AG09319 (cell line): Measurements from ENCODE around the gene LRRK2.

Source experiments
- DNase-seq: peaks from one replicate; pipeline ENCODE4 v3.0.0-alpha.2; 2010; ENCODE audit warnings: low read depth; ENCODE audit errors: extremely low read depth
- TF ChIP-seq, protein P1 (sequence below): IDR thresholded peaks from 2 replicates; pipeline ENCODE4 v1.5.1; 2011; ENCODE audit warnings: low read depth, mild to moderate bottlenecking, inconsistent platforms, low read length, moderate library complexity

Gene LRRK2

DNA sequence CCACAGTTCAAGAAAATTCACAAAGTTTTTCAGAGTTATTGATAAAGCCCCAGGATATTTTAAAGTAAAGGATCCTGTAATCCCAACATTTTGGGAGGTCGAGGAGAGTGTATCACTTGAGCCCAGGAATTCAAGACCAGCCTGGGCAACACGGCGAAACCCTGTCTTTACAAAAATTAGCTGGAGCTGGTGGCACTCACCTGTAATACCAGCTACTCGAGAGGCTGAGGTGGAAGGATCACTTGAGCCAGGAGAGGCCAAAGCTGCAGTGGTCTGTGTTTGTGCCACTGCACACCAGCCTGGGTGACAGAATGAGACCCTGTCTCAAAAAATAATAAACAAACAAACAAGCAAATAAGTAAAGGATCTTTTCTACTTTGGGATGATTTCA lies 39.5 kb upstream of the LRRK2 start:
- no peak for DNase-seq
- TF ChIP-seq, protein P1, sequence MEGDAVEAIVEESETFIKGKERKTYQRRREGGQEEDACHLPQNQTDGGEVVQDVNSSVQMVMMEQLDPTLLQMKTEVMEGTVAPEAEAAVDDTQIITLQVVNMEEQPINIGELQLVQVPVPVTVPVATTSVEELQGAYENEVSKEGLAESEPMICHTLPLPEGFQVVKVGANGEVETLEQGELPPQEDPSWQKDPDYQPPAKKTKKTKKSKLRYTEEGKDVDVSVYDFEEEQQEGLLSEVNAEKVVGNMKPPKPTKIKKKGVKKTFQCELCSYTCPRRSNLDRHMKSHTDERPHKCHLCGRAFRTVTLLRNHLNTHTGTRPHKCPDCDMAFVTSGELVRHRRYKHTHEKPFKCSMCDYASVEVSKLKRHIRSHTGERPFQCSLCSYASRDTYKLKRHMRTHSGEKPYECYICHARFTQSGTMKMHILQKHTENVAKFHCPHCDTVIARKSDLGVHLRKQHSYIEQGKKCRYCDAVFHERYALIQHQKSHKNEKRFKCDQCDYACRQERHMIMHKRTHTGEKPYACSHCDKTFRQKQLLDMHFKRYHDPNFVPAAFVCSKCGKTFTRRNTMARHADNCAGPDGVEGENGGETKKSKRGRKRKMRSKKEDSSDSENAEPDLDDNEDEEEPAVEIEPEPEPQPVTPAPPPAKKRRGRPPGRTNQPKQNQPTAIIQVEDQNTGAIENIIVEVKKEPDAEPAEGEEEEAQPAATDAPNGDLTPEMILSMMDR = no peak

GRCh38 chr12:40188558-40189320 lies 36.1 kb upstream of the LRRK2 start:
- TF ChIP-seq, protein P1 = no peak

DNA sequence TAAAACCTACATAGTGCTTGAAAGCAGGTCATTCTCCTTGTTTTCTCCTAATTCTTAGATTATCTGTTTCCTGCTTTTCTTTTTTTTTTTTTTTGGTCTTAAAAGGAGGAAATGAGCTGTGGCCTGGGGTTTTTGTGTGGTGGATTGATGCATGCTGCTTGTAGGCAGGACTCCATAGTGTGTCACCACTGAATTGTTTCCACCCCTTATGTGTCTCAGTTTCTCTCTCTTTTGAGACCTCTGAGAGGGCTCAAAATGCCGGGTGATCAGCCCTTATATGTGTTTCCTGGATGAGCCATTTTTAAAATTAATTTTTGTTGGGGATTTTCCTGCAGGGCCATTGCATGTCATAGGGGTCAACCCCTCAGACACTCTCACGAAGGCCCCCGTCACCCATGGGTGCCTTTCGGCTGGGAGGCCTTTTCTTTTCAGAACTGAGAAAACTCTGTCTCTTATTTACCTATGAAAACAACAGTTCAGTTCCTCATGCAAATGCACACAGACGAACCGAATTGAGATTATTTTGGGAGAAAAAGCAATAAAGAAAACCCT lies 32.0 kb upstream of the LRRK2 start:
- TF ChIP-seq, protein P1 = no peak
- DNase-seq = no peak

More at GRCh38 chr12:40188558-40189320, 36.1 kb upstream of the LRRK2 start:
- DNase-seq = no peak

DNA sequence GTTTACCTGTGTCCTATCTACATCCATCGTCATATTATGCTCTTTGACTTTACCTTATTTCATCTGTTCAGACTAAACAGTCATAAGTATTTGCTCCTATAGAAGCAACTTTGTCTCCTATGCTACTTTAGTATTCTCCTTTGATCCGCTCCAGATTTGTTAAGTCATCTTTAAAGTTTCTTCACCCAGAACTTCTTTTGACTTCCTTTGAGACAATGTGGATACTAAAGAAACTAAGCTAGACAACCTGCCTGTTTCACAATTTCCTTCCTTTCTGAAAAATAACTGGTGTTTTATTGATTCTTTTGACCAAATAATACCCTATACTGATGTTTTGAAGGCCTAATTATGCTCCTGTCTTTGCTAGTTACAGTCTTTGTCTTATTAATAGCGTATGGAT lies 30.0 kb upstream of the LRRK2 start:
- TF ChIP-seq, protein P1 = no peak
- DNase-seq = no peak

DNA sequence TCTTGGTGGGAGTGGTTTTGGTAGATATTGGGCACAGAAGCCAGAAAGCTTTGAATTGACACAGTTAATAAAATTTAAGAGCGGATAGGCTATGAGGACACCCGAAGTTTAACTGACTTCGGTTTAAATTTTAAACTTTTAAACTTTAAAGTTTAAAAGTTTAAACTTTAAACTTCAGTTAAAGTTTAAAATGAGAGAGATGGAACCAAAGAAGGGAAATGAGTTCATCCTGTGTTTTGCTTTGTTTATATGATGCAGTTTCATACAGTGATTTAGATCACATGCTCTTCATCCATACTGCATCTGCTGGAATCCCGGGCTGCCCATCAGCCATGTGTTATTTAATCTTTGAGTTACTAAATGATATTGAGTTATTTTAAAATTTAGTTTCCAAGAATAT lies 27.2 kb upstream of the LRRK2 start:
- TF ChIP-seq, protein P1 = no peak
- DNase-seq = no peak

DNA sequence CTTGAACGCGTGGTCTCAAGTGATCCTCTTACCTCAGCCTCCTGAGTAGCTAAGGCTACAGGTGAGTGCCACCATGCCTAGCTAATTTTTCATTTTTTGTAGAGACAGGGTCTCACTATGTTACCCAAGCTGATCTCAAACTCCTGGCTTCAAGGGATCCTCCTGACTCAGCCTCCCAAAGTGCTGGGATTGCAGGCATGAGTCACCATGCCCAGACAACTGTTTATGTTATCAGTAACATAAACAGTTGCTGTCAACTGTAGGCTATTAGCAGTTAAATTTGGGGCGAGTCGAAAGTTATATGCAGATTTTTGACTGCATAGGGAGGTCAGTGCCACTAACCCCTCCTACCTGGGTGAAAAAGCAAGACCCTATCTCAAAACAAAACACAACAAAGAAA lies 26.2 kb upstream of the LRRK2 start:
- DNase-seq = no peak
- TF ChIP-seq, protein P1 = no peak
